Central memory CD8-positive, alpha-beta T cell (primary cell): Measurements from ENCODE around the gene TTLL9.

Experiments used
- ATAC-seq: fragments of 150-1000 bp; cut with Tn5 transposase; replicated peaks from 2 replicates; pipeline ENCODE4 v1.10.0; 2022; ENCODE audit warnings: mild to moderate bottlenecking, moderate FRiP score, moderate number of reproducible peaks; ENCODE audit not compliant: poor library complexity, severe bottlenecking; ENCODE audit errors: extremely low read depth
- DNase-seq, 2 donors: peaks; one replicate each; pipeline ENCODE4 v3.0.0; 2021; ENCODE audit warnings: low spot score in 2 of 2
- H3K27ac Mint-ChIP-seq: one replicate; pipeline ENCODE4 v1.8.0; 2022; ENCODE audit warnings: low read depth, mild to moderate bottlenecking, moderate library complexity, mixed read lengths
- H3K27me3 Mint-ChIP-seq: one replicate; pipeline ENCODE4 v1.8.0; 2022; ENCODE audit warnings: mixed read lengths
- H3K36me3 Mint-ChIP-seq: one replicate; pipeline ENCODE4 v1.8.0; 2022; ENCODE audit warnings: mild to moderate bottlenecking, moderate library complexity, mixed read lengths; ENCODE audit not compliant: insufficient read depth
- H3K4me1 Mint-ChIP-seq: one replicate; pipeline ENCODE4 v1.8.0; 2022; ENCODE audit warnings: mixed read lengths
- H3K4me3 Mint-ChIP-seq: one replicate; pipeline ENCODE4 v1.8.0; 2022; ENCODE audit warnings: mild to moderate bottlenecking, moderate library complexity, mixed read lengths
- H3K9me3 Mint-ChIP-seq: one replicate; pipeline ENCODE4 v1.8.0; 2022; ENCODE audit warnings: mixed read lengths

The TTLL9 gene

DNA sequence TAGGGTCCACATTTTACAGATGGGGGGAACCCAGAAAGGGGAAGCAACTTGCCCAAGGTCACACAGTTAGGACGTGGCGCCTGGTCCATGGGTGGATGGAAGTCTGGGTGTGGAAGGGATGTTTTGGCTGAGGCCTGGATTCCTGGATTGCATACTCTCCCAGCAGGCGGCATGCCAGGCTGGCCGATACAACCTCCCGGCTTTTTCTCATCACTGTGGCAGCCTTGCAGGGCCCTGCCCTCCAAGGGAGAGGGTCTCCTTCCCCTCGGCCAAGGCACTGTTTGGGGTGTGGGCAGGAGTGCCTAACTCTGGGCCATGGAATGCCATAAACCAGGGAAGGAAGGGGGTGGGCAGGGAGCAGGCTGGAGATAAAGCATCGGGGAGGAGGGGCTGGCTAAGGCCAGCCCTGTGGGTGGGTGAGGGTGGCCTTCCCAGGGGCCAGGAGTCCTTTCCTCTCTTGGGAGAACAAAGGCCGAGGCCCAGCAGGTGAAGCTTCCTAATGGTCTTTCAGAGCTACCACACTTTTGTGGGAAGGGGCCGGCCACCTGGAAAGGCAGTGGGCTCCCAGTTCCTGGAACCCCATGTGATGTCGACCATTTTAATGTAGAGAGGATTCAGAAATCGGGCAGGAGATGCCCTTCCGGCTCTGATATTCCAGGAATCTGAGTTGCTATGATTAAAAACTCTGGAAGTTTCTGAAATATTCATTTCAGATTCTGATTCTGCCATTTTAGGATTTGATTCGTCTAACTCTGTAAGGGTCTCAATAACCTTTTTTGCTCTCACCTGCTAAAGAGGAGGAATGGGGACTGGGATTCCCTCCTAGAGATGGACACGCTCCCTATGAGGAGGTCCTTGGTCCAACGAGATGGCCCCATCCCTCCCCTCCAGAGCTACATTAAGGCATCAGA, 29.3 kb upstream of the TTLL9 start:
- H3K9me3 Mint-ChIP-seq, result no peaks in the 10 kb centered on the region
- no peaks in the 10 kb centered on the region for H3K27me3 Mint-ChIP-seq
- no peaks in the 10 kb centered on the region for H3K36me3 Mint-ChIP-seq
- H3K4me1 Mint-ChIP-seq, result peaks cover 1% of the 10 kb centered on the region
- DNase-seq (no peak), ATAC-seq (no peak)
- no peak overlapping the region for H3K27ac Mint-ChIP-seq
- H3K4me3 Mint-ChIP-seq, result no peak overlapping the region

GRCh38 chr20:31841928-31842327, 28.5 kb upstream of the TTLL9 start:
- Mint-ChIP-seq H3K4me3 (no peak overlapping the region), H3K36me3 (no peaks in the 10 kb centered on the region), H3K27me3 (no peaks in the 10 kb centered on the region), H3K4me1 (no peaks in the 10 kb centered on the region), H3K27ac (no peak overlapping the region), H3K9me3 (no peaks in the 10 kb centered on the region)
- ATAC-seq (no peak), DNase-seq (no peak)

- Mint-ChIP-seq H3K4me1 (no peaks in the 10 kb centered on the region), H3K36me3 (no peaks in the 10 kb centered on the region), H3K9me3 (no peaks in the 10 kb centered on the region), H3K27me3 (no peaks in the 10 kb centered on the region), H3K27ac (no peak overlapping the region), H3K4me3 (no peak overlapping the region)
- no peak for ATAC-seq
- DNase-seq, result no peak
Observed at GRCh38 chr20:31842471-31843157, 27.8 kb upstream of the TTLL9 start.

DNA sequence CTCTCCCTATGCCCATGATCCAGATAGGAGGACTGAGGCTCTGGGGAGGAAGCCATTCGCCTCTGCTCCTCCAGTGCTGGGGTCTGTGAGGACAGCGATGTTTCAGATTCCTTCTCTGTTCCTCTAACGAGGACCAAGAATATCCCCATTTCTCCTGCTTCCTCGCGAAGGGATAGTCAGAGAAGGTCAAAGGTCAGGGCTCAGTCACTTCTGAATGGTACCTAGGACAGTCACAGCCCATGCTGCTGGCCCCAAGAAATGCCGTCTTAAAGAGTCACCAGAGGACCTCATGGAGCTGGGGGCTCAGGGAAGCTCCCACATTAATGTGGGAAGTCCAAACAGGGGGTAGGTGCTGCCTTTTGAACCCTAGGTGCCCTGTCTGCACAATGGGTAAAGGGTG, 27.1 kb upstream of the TTLL9 start:
- no peak overlapping the region for H3K27ac Mint-ChIP-seq
- DNase-seq (no peak), ATAC-seq (no peak)
- H3K4me3 Mint-ChIP-seq, result no peak overlapping the region
- H3K9me3 Mint-ChIP-seq, result no peaks in the 10 kb centered on the region
- H3K36me3 Mint-ChIP-seq, result no peaks in the 10 kb centered on the region
- H3K27me3 Mint-ChIP-seq, result no peaks in the 10 kb centered on the region
- no peaks in the 10 kb centered on the region for H3K4me1 Mint-ChIP-seq

- no peak for DNase-seq
- H3K9me3 Mint-ChIP-seq, result no peaks in the 10 kb centered on the region
- H3K4me3 Mint-ChIP-seq, result no peak overlapping the region
- H3K27ac Mint-ChIP-seq, result no peak overlapping the region
- no peaks in the 10 kb centered on the region for H3K27me3 Mint-ChIP-seq
- H3K36me3 Mint-ChIP-seq, result no peaks in the 10 kb centered on the region
- H3K4me1 Mint-ChIP-seq, result no peaks in the 10 kb centered on the region
- ATAC-seq, result no peak
Observed at GRCh38 chr20:31843881-31844280, 26.6 kb upstream of the TTLL9 start.

GRCh38 chr20:31844737-31845299, 25.6 kb upstream of the TTLL9 start:
- no peaks in the 10 kb centered on the region for H3K4me1 Mint-ChIP-seq

GRCh38 chr20:31845300-31845863, 25.1 kb upstream of the TTLL9 start, which contains the start of gene FOXS1:
TSS of gene FOXS1 (minus strand) at chr20:31845604. CDS start at chr20:31845542, 62 bp downstream.
- no peaks in the 10 kb centered on the region for H3K9me3 Mint-ChIP-seq
- H3K4me1 Mint-ChIP-seq, result no peaks in the 10 kb centered on the region
- H3K27me3 Mint-ChIP-seq, result peaks cover 2% of the 10 kb centered on the region
- H3K36me3 Mint-ChIP-seq, result no peaks in the 10 kb centered on the region
- ATAC-seq (no peak), DNase-seq (no peak)
- H3K27ac Mint-ChIP-seq, result no peak within 1 kb of the TSS
- no peak within 1 kb of the TSS for H3K4me3 Mint-ChIP-seq

More at GRCh38 chr20:31844737-31845299, 25.6 kb upstream of the TTLL9 start:
- no peak for ATAC-seq
- DNase-seq, result no peak
- Mint-ChIP-seq H3K27ac (no peak overlapping the region), H3K27me3 (no peaks in the 10 kb centered on the region), H3K9me3 (no peaks in the 10 kb centered on the region), H3K36me3 (no peaks in the 10 kb centered on the region), H3K4me3 (no peak overlapping the region)

DNA sequence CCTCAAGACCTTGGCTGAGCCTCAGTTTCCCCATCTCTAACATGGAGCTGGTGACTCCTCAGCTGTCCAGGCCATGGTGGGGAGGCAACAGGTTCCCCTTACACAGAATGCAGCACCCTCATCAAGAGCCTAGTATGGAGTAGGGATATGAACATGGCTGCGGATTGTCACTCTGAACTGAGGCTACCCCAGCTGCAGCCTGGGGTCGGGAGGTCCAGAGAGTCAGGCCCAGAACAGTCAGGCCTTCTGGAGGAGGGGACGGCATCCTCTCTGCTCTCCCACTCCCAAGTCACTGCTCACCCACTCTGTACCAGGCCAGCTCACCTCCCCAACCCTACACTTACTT, 23.7 kb upstream of the TTLL9 start:
- no peaks in the 10 kb centered on the region for H3K36me3 Mint-ChIP-seq
- ATAC-seq (no peak), DNase-seq (no peak)
- no peak overlapping the region for H3K27ac Mint-ChIP-seq
- no peaks in the 10 kb centered on the region for H3K4me1 Mint-ChIP-seq
- H3K27me3 Mint-ChIP-seq, result peaks cover 16% of the 10 kb centered on the region
- H3K4me3 Mint-ChIP-seq, result no peak overlapping the region
- H3K9me3 Mint-ChIP-seq, result no peaks in the 10 kb centered on the region

- H3K4me1 Mint-ChIP-seq, result no peaks in the 10 kb centered on the region
- peaks cover 16% of the 10 kb centered on the region for H3K27me3 Mint-ChIP-seq
- H3K9me3 Mint-ChIP-seq, result no peaks in the 10 kb centered on the region
- no peak overlapping the region for H3K4me3 Mint-ChIP-seq
- no peaks in the 10 kb centered on the region for H3K36me3 Mint-ChIP-seq
- H3K27ac Mint-ChIP-seq, result no peak overlapping the region
- DNase-seq, result no peak
- ATAC-seq, result no peak
Observed at GRCh38 chr20:31848088-31848999, 22.1 kb upstream of the TTLL9 start.

DNA sequence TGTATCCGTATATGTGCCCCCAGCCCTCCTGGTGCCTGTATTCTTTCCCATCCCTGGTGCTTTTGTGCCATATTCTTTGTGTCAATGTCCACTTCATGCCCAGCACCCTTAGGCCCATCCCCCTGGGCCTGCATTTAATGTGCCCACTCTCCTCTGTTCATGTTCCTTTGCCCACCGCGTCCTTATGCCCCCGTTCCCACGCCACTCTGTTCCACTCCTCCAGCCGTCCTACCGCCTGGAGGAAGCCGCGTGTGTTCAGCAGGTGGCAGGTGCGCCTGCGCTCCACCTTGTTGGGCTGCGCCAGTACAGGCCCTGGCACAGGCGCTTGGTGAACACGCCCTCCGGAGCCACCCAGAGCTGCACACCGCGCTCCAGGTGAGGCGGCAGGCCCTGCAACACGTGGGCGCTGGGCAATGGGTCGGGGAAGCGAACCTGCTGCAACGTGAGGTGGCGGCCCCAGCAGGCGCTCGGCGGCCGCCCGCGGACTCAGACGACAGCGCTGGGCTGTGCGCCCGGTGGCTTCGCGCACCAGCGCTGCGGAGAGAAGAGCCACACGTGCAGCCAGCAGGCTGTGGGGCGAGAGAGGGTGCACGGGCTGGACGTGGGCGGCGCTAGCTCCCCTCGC, 21.0 kb upstream of the TTLL9 start:
- DNase-seq, result no peak
- no peaks in the 10 kb centered on the region for H3K36me3 Mint-ChIP-seq
- H3K27me3 Mint-ChIP-seq, result peaks cover 16% of the 10 kb centered on the region
- ATAC-seq, result no peak
- H3K4me3 Mint-ChIP-seq, result no peak overlapping the region
- H3K9me3 Mint-ChIP-seq, result no peaks in the 10 kb centered on the region
- no peak overlapping the region for H3K27ac Mint-ChIP-seq
- no peaks in the 10 kb centered on the region for H3K4me1 Mint-ChIP-seq

DNA sequence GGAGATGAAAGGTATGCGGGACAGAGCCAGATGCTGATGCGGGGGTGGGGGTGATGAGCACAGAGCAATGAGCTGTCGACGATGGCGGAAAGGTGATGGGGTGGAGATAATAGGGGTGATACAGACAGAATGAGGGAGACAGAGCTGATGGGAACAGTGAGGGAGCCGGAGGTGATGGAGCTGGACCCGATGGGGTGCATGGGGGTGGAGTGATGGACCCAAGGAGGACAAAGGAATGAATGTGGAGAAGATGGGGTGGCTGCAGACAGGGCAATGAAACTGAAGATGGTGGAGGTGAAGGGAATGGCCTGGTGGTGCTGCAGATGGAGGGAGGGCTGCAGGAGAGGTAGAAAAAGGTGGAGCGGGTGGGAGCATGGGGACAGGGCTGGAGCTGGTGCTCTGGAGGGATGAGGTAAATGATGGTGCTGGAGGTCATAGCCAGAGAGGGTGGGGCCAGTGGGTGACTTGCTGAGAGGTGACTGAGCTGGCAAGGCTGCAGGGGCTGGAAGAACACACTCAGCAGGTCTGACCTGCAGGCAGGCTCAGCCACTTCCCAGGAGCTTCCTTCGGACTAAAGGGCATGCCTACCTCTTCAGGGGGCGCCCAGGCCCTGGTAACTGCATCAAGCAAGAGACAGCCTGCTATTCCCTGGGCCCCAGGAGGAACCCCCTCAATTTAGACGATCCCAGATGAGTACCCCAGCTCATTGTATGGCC, 19.0 kb upstream of the TTLL9 start:
- H3K27ac Mint-ChIP-seq, result no peak overlapping the region
- H3K9me3 Mint-ChIP-seq, result no peaks in the 10 kb centered on the region
- H3K4me3 Mint-ChIP-seq, result no peak overlapping the region
- H3K36me3 Mint-ChIP-seq, result no peaks in the 10 kb centered on the region
- H3K4me1 Mint-ChIP-seq, result no peaks in the 10 kb centered on the region
- DNase-seq, result no peak
- no peak for ATAC-seq
- H3K27me3 Mint-ChIP-seq, result peaks cover 16% of the 10 kb centered on the region
